ENCODE data around the gene FAM53A.

Gene FAM53A

DNA sequence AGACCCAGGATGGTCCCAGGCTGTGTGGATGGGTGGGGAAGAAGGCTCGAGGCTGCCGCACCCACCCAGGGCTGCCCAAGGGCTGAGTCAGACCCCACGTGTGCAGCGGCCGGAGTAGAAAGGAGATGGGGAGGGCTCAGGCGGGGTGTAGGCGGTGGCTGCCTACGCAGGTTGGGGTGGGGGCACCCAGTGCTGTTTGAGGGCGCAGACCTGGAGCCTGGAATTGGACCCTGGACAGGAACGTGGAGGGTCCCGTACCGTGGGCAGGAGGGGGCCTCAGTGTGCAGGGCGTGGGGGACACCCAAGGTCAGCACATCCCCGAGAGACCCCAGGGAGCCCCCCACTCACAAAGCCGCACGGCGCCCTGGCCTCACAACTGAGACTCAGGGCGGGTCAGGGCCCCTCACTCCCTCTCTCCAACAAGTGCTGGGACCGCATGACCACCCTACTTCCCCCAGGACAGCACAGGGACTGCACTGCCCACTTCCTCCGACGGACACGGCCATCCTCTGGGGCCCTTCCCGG lies 79.9 kb downstream of the FAM53A start:
- DNase-seq (ENCODE audit: low spot score): no peak

- no peak for DNase-seq (ENCODE audit: low spot score)
These were observed 80.5 kb downstream of the FAM53A start for GRCh38 chr4:1603413-1604135.

DNA sequence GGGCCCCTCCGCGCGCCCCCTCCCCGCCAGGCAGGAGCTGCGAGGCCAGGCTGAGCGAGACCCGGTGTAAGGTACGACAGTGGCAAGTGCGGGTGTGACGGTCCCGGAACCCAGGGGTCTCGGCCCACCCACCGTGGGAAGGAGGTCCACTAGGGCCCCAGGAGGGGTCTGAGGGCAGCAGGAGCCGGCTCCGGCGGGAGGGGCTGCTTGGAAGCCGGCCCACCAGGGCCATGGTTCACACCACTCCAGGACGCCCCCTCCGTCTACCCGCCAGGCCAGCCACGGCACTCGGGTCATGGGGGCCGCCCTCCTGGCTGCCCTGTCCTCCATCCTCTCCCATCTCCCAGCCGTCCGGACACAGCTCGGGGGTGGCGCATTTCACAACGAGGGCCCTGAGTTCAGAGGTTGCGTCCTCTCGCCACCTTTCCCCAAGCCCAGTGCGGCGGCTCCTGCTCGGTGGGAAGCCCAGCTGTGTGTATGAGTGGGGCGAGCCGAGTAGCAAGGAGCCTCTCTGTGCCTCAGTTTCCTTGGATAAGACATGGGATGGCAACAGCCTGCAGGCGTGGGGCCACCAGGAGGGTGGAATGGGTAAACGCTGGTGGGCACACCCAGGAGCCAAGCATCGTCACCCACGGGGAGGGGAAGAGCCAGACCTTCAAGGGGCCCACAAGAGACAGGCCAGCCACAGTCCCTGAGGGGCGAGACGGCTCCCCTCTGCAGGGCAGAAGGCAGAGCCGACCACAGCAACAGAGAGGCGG lies 81.3 kb downstream of the FAM53A start:
- DNase-seq (ENCODE audit: low spot score): no peak

- DNase-seq (ENCODE audit: low spot score): no peak
These were observed 82.1 kb downstream of the FAM53A start for GRCh38 chr4:1601852-1602654.

DNA sequence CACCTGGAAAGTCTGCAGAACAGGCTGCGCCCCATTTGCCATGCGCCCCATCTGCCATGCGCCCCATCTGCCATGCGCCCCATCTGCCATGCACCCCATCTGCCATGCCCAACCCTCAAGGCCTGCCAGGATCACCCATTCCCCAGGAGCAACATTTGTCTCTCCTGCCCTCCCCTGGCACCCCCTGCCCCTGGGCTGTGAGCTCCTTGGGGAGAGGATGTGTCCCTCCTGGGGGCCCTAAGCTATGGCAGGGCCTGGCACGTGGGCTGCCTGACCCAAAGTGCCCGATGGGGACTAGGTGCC lies 82.6 kb downstream of the FAM53A start:
- DNase-seq (ENCODE audit: low spot score): no peak

DNA sequence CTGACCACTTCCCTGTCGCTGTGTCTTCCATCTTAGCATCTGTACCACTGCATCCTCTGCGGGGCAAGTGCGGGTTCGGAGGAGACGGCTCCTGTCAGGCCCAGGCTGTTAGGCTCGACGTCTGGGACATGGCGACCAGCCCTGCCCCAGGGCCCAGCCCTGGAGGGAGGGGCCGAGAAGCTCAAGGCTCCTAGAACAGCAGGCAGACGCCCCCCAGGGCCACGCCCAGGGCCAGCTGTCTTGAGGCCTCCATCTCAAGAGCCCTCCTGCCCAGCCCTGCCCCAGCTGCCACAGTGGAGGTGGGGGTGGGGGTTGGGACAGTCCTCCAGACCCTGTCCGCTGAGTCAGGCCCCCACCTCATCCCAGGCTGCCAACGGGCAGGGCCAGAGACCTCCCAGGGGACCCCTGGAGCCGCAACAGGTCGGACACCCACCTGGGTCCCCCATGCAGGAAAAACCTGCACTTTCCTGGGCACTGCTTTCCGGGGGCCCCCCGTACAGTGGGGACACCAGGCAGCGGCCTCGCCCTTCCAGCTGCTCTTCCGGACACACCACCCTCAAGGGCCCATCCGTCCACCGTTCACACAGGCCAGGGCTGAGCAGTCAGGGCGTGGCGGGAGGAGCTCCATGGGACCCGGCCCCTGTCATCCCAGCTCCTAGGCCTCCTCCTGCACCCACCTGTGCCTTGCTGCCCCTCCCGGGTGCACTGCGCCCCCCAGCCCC lies 83.1 kb downstream of the FAM53A start:
- DNase-seq (ENCODE audit: low spot score): no peak

DNA sequence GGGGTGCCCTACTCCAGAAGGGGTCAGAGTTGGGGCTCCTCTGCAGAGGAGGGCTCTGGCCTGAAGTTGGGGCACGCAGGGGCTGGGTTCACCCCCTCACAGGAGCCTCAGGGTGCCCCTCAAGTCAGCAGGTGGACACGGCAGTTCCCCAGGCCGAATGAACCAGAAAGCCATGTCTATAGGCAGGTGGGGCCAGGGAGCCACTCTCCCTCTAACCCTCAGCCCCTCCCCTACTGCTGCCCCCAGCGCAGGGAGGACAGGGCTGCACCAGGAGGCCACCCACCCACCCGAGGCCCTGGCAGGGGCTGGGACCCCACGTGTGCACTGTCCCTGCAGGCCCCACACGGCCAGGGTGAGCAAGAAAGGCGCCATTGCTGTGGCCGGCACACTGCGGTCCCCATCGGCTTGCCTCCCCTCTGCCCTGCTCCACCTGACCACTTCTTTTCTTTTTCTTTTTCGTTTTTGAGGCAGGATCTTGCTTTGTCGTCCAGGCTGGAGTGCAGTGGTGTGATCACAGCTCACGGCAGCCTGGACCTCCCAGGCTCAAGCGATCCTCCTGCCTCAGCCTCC lies 83.8 kb downstream of the FAM53A start:
- no peak for DNase-seq (ENCODE audit: low spot score)

GRCh38 chr4:1599491-1600210 lies 84.5 kb downstream of the FAM53A start:
- no peak for DNase-seq (ENCODE audit: low spot score)

DNA sequence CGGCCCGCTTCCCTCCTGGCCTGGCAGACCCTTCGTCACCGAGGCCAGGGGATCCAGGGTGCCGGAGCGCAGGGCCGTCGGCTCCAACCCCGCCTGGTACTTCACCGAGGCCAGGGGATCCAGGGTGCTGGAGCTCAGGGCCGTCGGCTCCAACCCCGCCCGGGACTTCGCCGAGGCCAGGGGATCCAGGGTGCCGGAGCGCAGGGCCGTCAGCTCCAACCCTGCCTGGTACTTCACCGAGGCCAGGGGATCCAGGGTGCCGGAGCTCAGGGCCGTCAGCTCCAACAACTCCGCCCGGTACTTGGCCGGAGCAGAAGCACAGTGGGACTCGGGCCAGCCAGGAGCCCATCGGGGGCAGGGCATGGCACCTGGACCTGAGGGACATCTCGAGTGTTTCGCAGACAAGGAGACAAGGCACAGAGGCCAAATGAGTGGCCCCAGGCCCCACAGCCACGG lies 85.1 kb downstream of the FAM53A start:
- no peak for DNase-seq (ENCODE audit: low spot score)

GRCh38 chr4:1598206-1599025 lies 85.7 kb downstream of the FAM53A start:
- no peak for DNase-seq (ENCODE audit: low spot score)

- no peak for DNase-seq (ENCODE audit: low spot score)
These were observed 86.8 kb downstream of the FAM53A start for GRCh38 chr4:1597021-1597931.

- no peak for DNase-seq (ENCODE audit: low spot score)
These were observed 87.7 kb downstream of the FAM53A start for GRCh38 chr4:1596393-1596792.

DNA sequence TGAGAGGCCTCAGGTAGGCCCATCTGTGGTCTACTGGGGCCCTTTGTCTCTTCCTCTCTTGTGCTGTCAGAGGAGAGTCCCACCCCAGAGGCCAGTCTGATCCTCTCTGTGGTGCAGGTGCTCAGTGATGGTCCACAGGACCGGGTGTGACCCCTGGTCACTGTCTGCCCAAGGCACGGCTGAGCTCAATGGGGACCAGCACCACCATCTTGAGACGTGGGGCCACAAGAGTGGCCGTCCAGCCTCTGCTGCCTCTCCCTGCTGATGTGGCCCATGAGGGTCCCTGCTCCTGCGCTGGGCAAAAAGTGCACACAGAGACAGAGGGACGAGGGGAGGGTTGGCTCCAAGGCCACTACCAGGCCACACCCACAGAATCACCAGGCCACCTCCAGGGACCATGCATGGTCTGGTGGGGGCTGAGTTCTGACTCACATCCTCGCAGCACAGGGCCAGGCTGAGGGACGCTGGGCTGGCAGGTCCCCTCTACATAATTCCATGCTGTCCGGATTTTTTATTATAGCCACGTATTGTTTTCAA lies 88.3 kb downstream of the FAM53A start:
- DNase-seq (ENCODE audit: low spot score): no peak

DNA sequence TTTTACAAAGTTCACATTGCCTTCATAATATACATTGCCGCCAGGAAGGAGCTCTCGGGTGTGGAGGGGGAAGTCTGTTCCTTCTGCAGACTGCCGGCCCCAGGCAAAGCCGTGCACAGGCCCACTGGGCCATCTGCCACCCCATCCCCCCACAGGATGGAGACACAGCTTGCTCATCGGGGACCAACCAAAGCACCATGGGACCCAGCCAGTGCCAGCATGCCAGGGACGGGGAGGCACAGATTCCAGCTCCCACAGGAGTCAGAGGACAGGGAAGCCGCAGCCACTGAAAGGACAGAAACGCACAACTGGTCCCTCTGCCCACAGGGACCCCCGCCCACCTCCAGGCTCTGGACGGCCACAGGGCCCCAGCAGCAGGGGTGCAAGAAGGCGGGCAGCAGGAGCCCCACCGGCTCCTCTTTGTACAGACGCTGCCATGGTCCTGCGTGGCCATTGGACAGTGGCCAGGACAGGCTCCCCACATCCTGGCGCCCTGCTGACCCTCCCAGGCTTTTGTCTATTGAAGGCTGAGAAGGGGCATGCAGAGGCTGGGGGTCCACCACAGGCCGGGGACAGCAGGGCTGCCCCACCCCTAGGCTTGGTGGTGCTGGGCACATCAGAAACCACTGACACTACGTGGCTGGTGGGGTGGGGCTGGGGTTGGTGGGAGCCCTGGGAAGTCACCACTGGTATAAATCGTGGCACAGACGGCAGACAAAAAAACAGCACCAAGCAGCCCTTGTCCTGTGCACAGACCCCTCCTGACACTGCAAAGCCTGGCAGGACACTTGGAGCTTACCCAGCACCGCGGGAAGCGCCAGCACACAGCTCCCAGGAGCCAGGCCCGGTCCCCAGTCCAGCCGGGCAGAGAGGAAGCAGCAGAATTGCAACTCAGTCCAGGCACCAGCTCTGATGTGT lies 89.0 kb downstream of the FAM53A start:
- DNase-seq (ENCODE audit: low spot score): no peak

DNA sequence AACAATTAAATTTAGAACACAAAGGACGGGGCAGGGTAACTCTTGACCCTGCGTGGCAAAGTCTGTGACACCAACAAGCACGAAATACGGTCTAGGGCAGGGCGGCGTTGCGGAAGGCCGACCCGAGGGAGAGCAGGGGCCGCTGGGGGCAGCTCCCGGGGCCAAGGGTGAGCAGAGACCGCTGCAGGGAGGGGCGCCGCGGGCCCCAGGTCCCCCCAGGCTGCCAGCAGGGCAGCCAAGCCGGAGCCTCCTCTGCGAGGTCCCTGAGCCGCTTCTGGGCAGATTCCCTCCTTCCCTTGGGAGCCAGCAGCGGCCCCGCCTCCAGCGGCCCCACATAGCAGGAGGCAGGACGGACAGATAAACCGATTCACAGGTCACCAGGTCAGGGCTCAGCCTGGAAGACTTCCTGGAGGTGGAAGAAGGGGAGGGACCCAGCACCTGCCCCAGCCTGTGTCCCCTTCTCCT lies 90.2 kb downstream of the FAM53A start:
- no peak for DNase-seq (ENCODE audit: low spot score)

GRCh38 chr4:1593458-1593857 lies 90.7 kb downstream of the FAM53A start:
- DNase-seq (ENCODE audit: low spot score): no peak

DNA sequence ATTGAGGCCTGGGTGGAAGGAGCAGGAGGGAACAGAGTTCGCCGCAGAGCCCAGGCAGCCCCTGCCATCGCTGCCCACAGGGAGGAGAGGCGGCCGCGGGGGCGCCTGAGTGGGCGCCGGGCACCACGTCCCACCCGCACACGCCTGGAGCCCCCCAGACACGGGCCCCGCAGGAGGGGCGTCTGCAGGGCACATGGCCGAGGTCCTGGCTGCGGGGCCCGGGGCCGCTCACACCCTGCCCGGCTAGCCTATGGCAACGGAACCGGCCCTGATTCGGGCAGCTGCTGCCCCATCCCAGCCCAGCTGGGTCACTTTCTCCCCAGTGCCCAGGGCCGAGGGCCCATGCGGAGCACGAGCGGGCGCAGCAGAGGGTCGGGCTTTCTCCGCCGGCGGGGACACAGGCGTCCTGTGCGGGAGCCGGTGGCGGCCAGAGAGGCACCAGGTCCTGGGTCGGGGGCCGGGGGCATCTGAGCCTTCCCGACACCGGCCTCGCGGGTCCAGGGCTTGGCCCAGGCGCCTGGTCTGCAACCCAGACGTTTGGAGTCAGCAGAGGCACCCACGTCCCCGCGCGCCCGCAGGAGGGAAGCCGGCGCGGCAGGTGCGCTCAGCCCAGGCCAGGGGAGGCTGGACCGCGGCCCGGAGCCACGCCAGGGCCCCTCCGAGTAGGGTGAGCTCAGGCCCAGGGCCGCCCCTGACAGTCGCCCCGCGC lies 91.2 kb downstream of the FAM53A start:
- no peak for DNase-seq (ENCODE audit: low spot score)

All from hematopoietic multipotent progenitor cell treated with erythropoietin and hydrocortisone succinate and interleukin-3 and kit ligand, for 17 days (in vitro differentiated cells).